HG03159 (cell line): ENCODE measurements around the gene CLDN12.
A peak's percentile ranks its signal among the peaks of the same experiment; 100 is the strongest.

Experiments used
- ATAC-seq: cut with Tn5 transposase; IDR thresholded peaks from one replicate; pipeline ENCODE4 v1.9.1; 2021; ENCODE audit warnings: mild to moderate bottlenecking, moderate library complexity; ENCODE audit not compliant: unreplicated experiment

Gene CLDN12

GRCh38 chr7:90403174-90404113, at the start of gene CLDN12:
CLDN12 (plus strand) TSS chr7:90403461; CDS start chr7:90412677, 9,216 bp downstream.
- peak; percentile 97 for ATAC-seq

- ATAC-seq = no peak
Measured at GRCh38 chr7:90383422-90383821, 19.8 kb upstream of the CLDN12 start.

DNA sequence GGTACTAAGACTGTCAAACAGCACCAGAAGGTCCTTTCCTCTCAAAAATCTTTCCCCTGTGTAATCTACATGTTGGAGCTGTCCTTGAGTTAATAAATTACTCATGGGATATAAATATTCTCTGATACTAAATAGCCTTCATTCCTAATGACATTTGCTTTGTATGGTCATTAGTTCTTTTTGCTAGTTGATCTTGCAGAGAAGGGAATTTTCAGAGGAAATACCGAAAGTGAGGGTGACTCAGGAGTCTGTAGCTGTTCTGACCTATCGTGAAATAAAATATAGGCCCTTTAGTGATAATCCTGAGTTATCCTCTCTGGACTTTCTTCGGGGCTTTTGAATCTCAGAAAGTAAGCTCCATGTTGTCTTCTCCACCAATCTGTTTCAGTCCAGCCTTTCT, 19.4 kb upstream of the CLDN12 start:
- ATAC-seq = no peak

DNA sequence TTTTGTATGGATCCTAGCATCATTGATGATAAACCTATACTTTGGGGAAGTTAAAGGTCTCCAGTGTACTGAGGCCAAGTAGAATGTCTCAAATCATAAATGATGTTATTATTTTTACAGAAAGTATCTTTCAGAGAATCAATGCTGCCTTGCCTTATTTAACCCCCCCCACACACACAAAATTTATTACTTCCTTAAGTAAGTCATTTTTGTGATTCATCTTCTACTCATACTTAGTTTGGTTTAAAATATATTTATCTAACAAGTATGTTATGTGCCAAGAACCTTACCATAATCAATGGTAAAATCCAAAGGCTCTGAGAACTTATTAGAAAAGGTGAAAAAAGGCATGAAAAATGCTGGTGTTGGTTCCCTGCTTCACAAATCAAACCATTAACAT, 18.8 kb upstream of the CLDN12 start:
- no peak for ATAC-seq

DNA sequence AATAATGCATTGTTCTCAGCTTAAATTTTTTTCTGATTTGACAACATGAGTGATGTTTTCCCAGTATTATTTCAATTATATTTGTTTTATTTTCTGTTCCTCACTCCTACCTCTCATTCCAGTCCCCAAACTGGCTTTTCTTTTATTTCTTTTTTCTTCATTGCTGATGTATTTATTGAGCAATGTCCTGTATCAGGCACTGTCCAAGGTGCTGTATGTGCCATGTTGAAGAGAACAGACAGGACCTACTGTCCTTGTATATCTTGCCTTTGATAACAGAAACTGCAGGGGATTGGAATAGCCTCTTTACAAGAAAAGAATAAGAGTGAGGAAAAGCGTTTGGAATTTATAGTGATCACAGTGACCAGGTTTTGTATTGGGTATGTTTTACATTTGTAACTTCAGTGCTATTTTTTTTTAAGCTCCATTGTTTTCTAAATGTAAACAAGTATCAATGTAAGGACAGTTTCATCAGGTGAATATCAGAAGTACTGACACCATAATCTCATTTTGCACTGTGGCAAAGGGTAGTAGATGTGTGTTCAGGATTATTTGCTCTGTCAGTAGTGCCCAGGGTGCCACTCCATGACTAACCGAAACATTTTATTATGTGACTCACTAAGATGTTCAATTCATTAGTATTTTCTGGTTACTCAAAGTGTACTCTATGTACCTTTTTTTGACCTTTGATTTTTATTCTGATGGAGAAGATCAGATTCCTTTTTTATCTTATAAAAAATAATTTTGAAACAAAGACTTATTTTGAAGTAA, 15.6 kb upstream of the CLDN12 start:
- ATAC-seq = no peak

DNA sequence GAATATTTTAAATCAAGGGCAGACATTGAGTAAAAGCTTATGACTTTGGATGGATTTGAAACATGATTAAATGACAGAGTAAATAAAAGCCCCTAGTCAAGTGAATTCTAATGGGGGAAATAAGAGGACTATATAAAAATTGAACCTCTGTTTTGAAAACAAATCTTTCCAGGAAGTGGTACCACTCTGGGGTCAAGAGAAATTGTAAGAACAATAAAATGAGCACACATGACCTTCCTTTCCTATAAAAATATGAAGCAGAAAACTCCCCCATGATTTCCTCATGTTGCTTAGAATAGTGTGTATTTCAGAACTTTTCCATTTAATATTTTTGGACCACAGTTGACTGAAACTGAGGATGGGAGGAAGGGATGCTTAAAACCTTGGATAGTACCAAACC, 12.3 kb upstream of the CLDN12 start:
- ATAC-seq = no peak

- no peak for ATAC-seq
Measured at GRCh38 chr7:90391488-90391887, 11.8 kb upstream of the CLDN12 start.

DNA sequence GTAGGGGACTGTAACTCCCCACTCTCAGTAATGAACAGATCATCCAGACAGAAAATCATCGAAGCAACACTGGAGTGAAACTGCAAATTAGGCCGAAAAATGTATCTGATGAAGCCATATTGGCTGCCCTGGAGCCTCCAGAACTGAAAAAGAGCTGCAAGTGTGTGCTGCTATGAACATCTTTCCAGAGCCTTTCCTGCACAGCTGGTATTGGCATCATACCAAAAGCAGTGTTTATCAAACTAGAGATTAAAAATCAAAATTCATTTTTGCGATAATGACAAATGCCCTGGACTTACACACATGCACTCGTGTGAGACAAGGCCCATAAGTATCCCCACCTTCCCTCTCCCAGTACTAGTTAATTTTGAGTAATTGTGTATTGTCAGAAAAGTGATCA, 6.8 kb upstream of the CLDN12 start:
- no peak for ATAC-seq

GRCh38 chr7:90401989-90402388, 1.3 kb upstream of the CLDN12 start:
- no peak for ATAC-seq

GRCh38 chr7:90402785-90403173, 482 bp upstream of the CLDN12 start:
- no peak for ATAC-seq

DNA sequence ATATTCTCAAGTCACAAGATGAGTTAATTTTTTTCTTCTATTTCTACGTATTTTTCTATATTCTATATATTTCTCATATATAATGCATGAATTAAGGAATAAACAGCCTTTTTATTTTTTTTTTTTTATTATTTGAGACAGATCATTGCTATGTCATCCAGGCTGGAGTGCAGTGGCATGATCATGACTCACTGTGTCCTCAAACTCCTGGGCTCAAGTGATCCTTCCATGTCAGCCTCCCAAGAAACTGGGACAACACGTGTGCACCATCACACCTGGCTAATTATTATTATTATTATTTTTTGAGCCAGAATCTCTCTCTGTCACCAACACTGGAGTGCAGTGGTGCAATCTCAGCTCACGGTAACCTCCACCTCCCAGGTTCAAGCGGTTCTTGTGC, 1.5 kb downstream of the CLDN12 start:
- ATAC-seq = no peak

GRCh38 chr7:90407484-90407821, 4.2 kb downstream of the CLDN12 start:
- no peak for ATAC-seq

DNA sequence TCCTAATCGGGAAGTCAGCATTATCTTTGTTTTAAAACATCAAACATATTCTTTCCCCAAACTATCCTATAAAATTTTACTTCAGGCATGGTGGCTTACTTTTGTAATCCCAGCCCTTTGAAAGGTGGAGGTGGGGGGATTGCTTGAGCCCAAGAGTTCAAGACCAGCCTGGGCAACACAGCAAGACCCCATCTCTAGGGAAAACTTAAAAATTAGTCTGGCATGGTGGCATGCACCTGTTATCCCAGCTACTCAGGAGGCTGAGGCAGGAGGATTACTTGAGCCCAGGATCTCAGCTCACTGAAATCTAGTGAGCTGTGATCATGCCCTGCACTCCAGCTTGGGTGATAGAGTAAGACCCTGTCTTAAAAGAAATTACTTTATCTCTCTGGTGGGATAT, 4.9 kb downstream of the CLDN12 start:
- no peak for ATAC-seq

DNA sequence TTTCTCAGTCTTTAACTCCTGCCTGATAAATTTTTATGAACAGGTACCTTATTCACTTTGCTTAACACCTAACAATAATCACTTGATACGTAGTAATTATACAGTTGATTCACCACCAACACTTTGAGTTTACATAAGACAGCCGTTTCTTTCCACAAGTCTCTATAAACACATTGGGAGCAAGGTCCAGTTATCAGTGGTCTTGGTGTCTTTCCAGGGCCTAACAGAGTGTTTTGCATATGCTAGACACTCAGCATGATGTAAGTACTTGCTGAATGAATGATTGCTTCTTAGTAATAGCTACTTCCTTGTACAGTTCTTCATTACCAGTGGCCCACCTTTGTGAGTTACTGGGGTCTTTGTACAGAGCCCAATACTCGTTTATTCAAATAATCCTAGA, 6.4 kb downstream of the CLDN12 start:
- no peak for ATAC-seq

DNA sequence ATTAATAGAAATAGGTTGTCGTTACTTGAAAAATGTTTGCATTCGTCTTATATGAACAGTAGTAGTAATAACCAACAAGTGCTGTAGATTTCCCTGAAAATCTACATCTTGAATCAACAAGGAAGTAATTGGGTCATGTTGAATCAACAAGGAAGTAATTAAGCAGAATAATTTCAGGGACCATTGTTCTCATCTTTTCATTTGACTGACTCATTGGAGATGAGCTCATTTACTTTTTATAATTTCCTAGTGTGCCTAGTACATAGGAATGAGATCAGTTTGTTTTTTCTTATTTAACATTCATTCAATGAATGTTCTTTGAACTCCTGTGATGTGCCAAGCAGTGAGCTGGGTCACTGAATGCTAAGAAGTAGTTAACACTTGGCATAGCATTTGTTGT, 8.2 kb downstream of the CLDN12 start:
- ATAC-seq = no peak

DNA sequence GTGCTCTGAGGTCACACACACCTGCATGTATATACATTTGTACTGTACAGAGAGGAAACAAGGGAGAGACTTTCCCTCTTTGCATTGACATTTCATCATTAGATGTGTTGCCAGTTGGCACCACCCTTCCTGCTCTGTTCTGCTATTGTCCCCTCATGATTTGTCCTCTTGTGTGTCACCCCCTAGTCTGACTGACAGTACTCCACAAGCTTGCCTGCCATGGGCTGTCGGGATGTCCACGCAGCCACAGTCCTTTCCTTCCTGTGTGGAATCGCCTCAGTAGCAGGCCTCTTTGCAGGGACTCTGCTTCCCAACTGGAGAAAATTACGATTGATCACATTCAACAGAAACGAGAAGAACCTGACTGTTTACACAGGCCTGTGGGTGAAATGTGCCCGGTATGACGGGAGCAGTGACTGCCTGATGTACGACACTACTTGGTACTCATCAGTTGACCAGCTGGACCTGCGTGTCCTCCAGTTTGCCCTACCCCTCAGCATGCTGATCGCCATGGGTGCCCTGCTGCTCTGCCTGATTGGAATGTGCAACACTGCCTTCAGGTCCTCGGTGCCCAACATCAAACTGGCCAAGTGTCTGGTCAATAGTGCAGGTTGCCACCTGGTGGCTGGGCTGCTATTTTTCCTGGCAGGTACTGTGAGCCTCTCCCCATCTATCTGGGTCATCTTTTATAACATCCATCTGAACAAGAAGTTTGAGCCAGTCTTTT, 9.4 kb downstream of the CLDN12 start:
- ATAC-seq = no peak

DNA sequence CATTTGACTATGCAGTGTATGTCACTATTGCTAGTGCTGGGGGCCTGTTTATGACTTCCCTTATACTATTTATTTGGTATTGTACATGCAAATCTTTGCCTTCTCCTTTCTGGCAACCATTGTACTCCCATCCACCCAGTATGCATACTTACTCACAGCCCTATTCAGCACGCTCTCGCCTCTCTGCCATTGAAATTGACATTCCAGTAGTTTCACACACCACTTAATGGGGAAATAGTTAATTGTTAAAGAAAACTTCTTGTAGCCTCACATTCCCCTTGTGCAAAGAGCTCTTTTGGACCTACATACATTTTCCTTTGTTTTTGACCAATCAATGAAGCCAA, 9.9 kb downstream of the CLDN12 start:
- ATAC-seq = no peak

- no peak for ATAC-seq
Measured at GRCh38 chr7:90421651-90422050, 18.4 kb downstream of the CLDN12 start.

DNA sequence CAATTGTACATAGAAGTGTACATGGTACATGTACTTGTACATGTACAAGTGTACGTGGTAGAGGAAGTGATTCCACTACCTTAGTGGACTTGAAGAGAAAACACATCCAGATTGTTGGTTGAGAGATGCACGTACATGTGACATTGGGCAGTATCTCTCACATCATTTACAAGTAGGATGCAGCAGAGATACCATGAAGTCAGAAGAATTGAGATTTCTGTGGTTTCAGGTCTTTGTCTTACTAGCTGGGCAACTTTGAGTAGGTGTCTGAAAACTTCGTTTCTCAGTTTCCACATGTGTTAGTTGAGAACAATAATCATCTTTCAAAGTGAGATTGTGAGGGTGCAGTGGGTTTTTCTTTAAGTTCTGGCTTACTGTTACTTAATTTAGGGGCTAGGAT, 21.5 kb downstream of the CLDN12 start:
- peak; percentile 77 for ATAC-seq

GRCh38 chr7:90425376-90425775, 22.1 kb downstream of the CLDN12 start:
- no peak for ATAC-seq

- no peak for ATAC-seq
Measured at GRCh38 chr7:90430614-90431460, 27.6 kb downstream of the CLDN12 start.
